Neural progenitor cell (in vitro differentiated cells): ENCODE measurements around the gene CRIP3. TPM values are rescaled to one million over a fixed set of nuclear protein-coding genes. Genes with fewer than 3 reads are reported as not detected.

Experiments used
- DNase-seq: peaks from one replicate; pipeline ENCODE4 v3.0.0-alpha.2; 2016; ENCODE audit warnings: low spot score
- H2AFZ ChIP-seq: fragments of 200-600 bp; sonication (generic); replicated peaks from 2 replicates; pipeline ENCODE4 v1.6.1; 2016; ENCODE audit warnings: antibody characterized with exemption
- H3F3A ChIP-seq: fragments of 200-600 bp; sonication (generic); 2 replicates; pipeline ENCODE4 v1.6.1; 2016; ENCODE audit warnings: antibody characterized with exemption, low read depth
- H3K27ac ChIP-seq: fragments of 200-600 bp; sonication (generic); 2 replicates; pipeline ENCODE4 v1.5.1; 2016; ENCODE audit warnings: mild to moderate bottlenecking
- H3K27me3 ChIP-seq: fragments of 200-600 bp; sonication (generic); 2 replicates; pipeline ENCODE4 v1.6.1; 2016; ENCODE audit warnings: mild to moderate bottlenecking, moderate library complexity
- H3K36me3 ChIP-seq: fragments of 200-600 bp; sonication (generic); 2 replicates; pipeline ENCODE4 v1.5.1; 2016
- H3K4me1 ChIP-seq: fragments of 200-600 bp; sonication (generic); 2 replicates; pipeline ENCODE4 v1.6.1; 2016; ENCODE audit warnings: mixed run types
- H3K4me2 ChIP-seq: fragments of 200-600 bp; sonication (generic); 2 replicates; pipeline ENCODE4 v1.6.1; 2016
- H3K4me3 ChIP-seq: fragments of 200-600 bp; sonication (generic); 2 replicates; pipeline ENCODE4 v1.5.1; 2016
- H3K79me2 ChIP-seq: fragments of 200-600 bp; sonication (generic); 2 replicates; pipeline ENCODE4 v1.6.1; 2016; ENCODE audit warnings: low read depth
- H3K9ac ChIP-seq: fragments of 200-600 bp; sonication (generic); 2 replicates; pipeline ENCODE4 v1.6.1; 2016
- H3K9me3 ChIP-seq: fragments of 200-600 bp; sonication (generic); 2 replicates; pipeline ENCODE4 v1.5.1; 2016; ENCODE audit warnings: low read depth
- H4K20me1 ChIP-seq: fragments of 200-600 bp; sonication (generic); 2 replicates; pipeline ENCODE4 v1.6.1; 2016; ENCODE audit warnings: low read depth
- H3K27ac Mint-ChIP-seq: 3 replicates; pipeline ENCODE4 v1.8.0; 2021; ENCODE audit warnings: mixed read lengths
- H3K27me3 Mint-ChIP-seq: 2 replicates; pipeline ENCODE4 v1.8.0; 2022; ENCODE audit warnings: low read depth, mild to moderate bottlenecking, inconsistent platforms, moderate library complexity, mixed read lengths; ENCODE audit not compliant: insufficient read depth
- H3K36me3 Mint-ChIP-seq: 3 replicates; pipeline ENCODE4 v1.8.0; 2021; ENCODE audit warnings: mixed read lengths
- H3K4me1 Mint-ChIP-seq: 3 replicates; pipeline ENCODE4 v1.8.0; 2021; ENCODE audit warnings: mixed read lengths
- H3K4me3 Mint-ChIP-seq: 3 replicates; pipeline ENCODE4 v1.8.0; 2021; ENCODE audit warnings: mild to moderate bottlenecking, moderate library complexity, mixed read lengths
- H3K9me3 Mint-ChIP-seq: 3 replicates; pipeline ENCODE4 v1.8.0; 2020; ENCODE audit warnings: mixed read lengths
- CTCF ChIP-seq: fragments of 200-600 bp; sonication (generic); IDR thresholded peaks from 2 replicates; pipeline ENCODE4 v1.5.1; 2017; ENCODE audit warnings: antibody characterized with exemption, mild to moderate bottlenecking
- EZH2 ChIP-seq: fragments of 200-600 bp; sonication (generic); IDR thresholded peaks from 2 replicates; pipeline ENCODE4 v1.6.1; 2017; ENCODE audit warnings: antibody characterized with exemption, mild to moderate bottlenecking, moderate library complexity
- EZH2phosphoT487 ChIP-seq: fragments of 200-600 bp; sonication (generic); IDR thresholded peaks from 2 replicates; pipeline ENCODE4 v1.6.1; 2017; ENCODE audit warnings: antibody characterized with exemption
- small RNA-seq: library from RNA; depleted of rRNA; stranded (forward); fragments of <200 nt; gene quantifications from one replicate; pipeline ENCODE3, GENCODE V24; 2015
- total RNA-seq: library from RNA; depleted of rRNA; stranded (reverse); fragments of >200 nt; gene quantifications from 2 replicates; pipeline ENCODE4 v1.2.3, GENCODE V29; 2015; ENCODE audit warnings: low replicate concordance

The CRIP3 gene
- total RNA-seq, 1 donor from 2014 or later: 21.3 TPM

GRCh38 chr6:43257367-43258145 lies 51.1 kb downstream of the CRIP3 start:
- Histone ChIP-seq H2AFZ (no peak overlapping the region), H3F3A (peaks cover 5% of the 10 kb centered on the region), H3K4me2 (no peak overlapping the region), H3K4me3 (no peak overlapping the region), H3K36me3 (no peaks in the 10 kb centered on the region), H3K9ac (no peak overlapping the region), H3K27ac (no peak overlapping the region), H4K20me1 (no peaks in the 10 kb centered on the region), H3K79me2 (no peaks in the 10 kb centered on the region), H3K27me3 (no peaks in the 10 kb centered on the region), H3K4me1 (no peaks in the 10 kb centered on the region), H3K9me3 (no peaks in the 10 kb centered on the region)
- Mint-ChIP-seq H3K4me1 (peaks cover 4% of the 10 kb centered on the region), H3K9me3 (no peaks in the 10 kb centered on the region), H3K4me3 (no peak overlapping the region), H3K27me3 (peaks cover 5% of the 10 kb centered on the region), H3K27ac (peak overlapping the region; percentile 85), H3K36me3 (no peaks in the 10 kb centered on the region)
- TF ChIP-seq EZH2phosphoT487: no peak
- TF ChIP-seq EZH2: no peak
- TF ChIP-seq CTCF: no peak
- DNase-seq: no peak

DNA sequence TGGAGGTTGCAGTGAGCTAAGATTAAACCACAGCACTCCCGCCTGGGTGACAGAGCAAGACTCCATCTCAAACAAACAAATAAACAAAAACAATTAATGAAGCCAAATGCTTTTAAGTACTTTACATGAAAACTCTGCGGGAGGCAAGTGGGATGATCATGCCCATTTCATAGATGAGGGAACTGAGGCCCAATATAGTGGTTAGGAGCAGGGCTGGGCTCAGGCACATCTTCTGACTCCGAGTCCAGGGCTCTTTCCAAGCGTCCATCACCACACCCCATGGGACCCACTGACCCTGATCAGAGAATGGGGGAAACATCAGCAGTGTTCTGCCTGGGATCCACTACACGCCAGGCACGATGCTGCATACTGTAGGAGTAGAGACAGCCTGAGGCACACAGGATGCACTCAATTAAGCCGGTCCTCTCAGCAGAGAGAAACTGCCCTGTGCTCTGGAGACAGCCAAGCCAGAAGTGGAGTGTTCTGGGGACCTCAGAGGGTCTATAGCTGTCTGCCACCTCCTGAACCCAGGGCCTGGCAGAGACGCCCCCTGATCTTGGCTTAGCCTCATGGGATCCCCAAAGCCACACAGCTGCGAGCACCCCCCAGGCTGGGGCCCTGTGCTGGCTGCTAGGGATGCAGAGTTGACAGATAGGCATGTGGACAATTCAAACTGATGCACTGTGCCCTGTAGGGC lies 51.8 kb downstream of the CRIP3 start:
- H3K27me3 ChIP-seq: no peaks in the 10 kb centered on the region
- Mint-ChIP-seq H3K27ac (peak overlapping the region; percentile 85), H3K27me3 (peaks cover 2% of the 10 kb centered on the region), H3K4me3 (no peak overlapping the region), H3K36me3 (no peaks in the 10 kb centered on the region), H3K4me1 (peaks cover 7% of the 10 kb centered on the region), H3K9me3 (no peaks in the 10 kb centered on the region)
- H3K27ac ChIP-seq: no peak overlapping the region
- H3K4me1 ChIP-seq: no peaks in the 10 kb centered on the region
- H3K9me3 ChIP-seq: no peaks in the 10 kb centered on the region
- H3K36me3 ChIP-seq: no peaks in the 10 kb centered on the region
- no peaks in the 10 kb centered on the region for H3F3A ChIP-seq
- H2AFZ ChIP-seq: no peak overlapping the region
- H3K9ac ChIP-seq: no peak overlapping the region
- no peak overlapping the region for H3K4me3 ChIP-seq
- DNase-seq: no peak
- no peaks in the 10 kb centered on the region for H3K79me2 ChIP-seq
- no peak for TF ChIP-seq CTCF
- no peak for TF ChIP-seq EZH2phosphoT487
- no peak for TF ChIP-seq EZH2
- H3K4me2 ChIP-seq: no peak overlapping the region
- H4K20me1 ChIP-seq: no peaks in the 10 kb centered on the region

Small RNA genes within 50 kb of the gene (small RNA-seq; reads per million reads assigned to genes)
- not detected for gene RPL12P47

Other genes starting within 250 kb of the CRIP3 start
- 20.7 and 31.7 TPM in 2 replicates for gene MRPL2, start 249.4 kb downstream of the CRIP3 start, total RNA-seq
- gene KLC4, start 249.2 kb downstream of the CRIP3 start, total RNA-seq: 12.6 and 28.2 TPM in 2 replicates
- 68.0 and 155 TPM in 2 replicates for gene PTK7, start 232.5 kb downstream of the CRIP3 start, total RNA-seq
- 15.0 and 35.6 TPM in 2 replicates for gene SRF, start 137.6 kb downstream of the CRIP3 start, total RNA-seq
- 14.1 and 25.9 TPM in 2 replicates for gene CUL9, start 126.6 kb downstream of the CRIP3 start, total RNA-seq
- 25.2 and 113 TPM in 2 replicates for gene DNPH1, start 79.3 kb downstream of the CRIP3 start, total RNA-seq
- gene TTBK1, start 65.3 kb downstream of the CRIP3 start, total RNA-seq: 1.7 and 3.2 TPM in 2 replicates
- not detected in 2 replicates for gene SLC22A7, start 10.6 kb downstream of the CRIP3 start, total RNA-seq
- 17.6 TPM in 2 replicates for gene ZNF318, start 60.8 kb upstream of the CRIP3 start, total RNA-seq
- 10.1 and 14.6 TPM in 2 replicates for gene ABCC10, start 118.7 kb upstream of the CRIP3 start, total RNA-seq
- gene DLK2, start 146.7 kb upstream of the CRIP3 start, total RNA-seq: 1.1 TPM in 1 of 2 replicates, not detected in the other
- gene TJAP1, start 168.7 kb upstream of the CRIP3 start, total RNA-seq: 12.9 and 31.4 TPM in 2 replicates
- gene LRRC73, start 201.5 kb upstream of the CRIP3 start, total RNA-seq: 0.37 TPM in 1 of 2 replicates, not detected in the other
- 102 and 117 TPM in 2 replicates for gene YIPF3, start 208.1 kb upstream of the CRIP3 start, total RNA-seq
- gene POLR1C, start 208.3 kb upstream of the CRIP3 start, total RNA-seq: 23.2 and 24.4 TPM in 2 replicates